ENCODE results near the gene TBC1D22A. TPM values are rescaled to one million over a fixed set of nuclear protein-coding genes. Genes with fewer than 3 reads are reported as not detected.
A peak's percentile ranks its signal among the peaks of the same experiment; 100 is the strongest.

The TBC1D22A gene
- total RNA-seq, 1 donor from 2014 or later: 10.6 TPM

GRCh38 chr22:47042861-47043496, 280.5 kb downstream of the TBC1D22A start:
- Mint-ChIP-seq H3K4me3 (no peak overlapping the region), H3K36me3 (peaks cover 1% of the 10 kb centered on the region), H3K9me3 (peaks cover 2% of the 10 kb centered on the region), H3K4me1 (peaks cover 34% of the 10 kb centered on the region), H3K27ac (peak overlapping the region; percentile 50), H3K27me3 (ENCODE audit: insufficient read depth, low read depth) (peaks cover 9% of the 10 kb centered on the region)
- no peaks in the 10 kb centered on the region for H4K20me1 ChIP-seq (ENCODE audit: low read depth)
- DNase-seq (ENCODE audit: low spot score): no peak
- no peaks in the 10 kb centered on the region for H3K4me1 ChIP-seq
- TF ChIP-seq CTCF (IDR thresholded peaks at IDR 0.05) (no peak), EZH2phosphoT487 (IDR thresholded peaks at IDR 0.05) (no peak), EZH2 (IDR thresholded peaks at IDR 0.05) (no peak)
- H2AFZ ChIP-seq (replicated peaks): no peak overlapping the region
- H3K4me3 ChIP-seq: no peak overlapping the region
- H3K36me3 ChIP-seq: no peaks in the 10 kb centered on the region
- H3K4me2 ChIP-seq: no peak overlapping the region
- no peak overlapping the region for H3K27ac ChIP-seq
- no peaks in the 10 kb centered on the region for H3F3A ChIP-seq (ENCODE audit: low read depth)
- no peaks in the 10 kb centered on the region for H3K9me3 ChIP-seq (ENCODE audit: low read depth)
- no peaks in the 10 kb centered on the region for H3K27me3 ChIP-seq
- no peak overlapping the region for H3K9ac ChIP-seq
- no peaks in the 10 kb centered on the region for H3K79me2 ChIP-seq (ENCODE audit: low read depth)

GRCh38 chr22:47043835-47044721, 281.6 kb downstream of the TBC1D22A start:
- Mint-ChIP-seq H3K27me3 (ENCODE audit: insufficient read depth, low read depth) (peaks cover 7% of the 10 kb centered on the region), H3K4me3 (no peak overlapping the region), H3K9me3 (peaks cover 2% of the 10 kb centered on the region), H3K36me3 (peaks cover 1% of the 10 kb centered on the region), H3K27ac (no peak overlapping the region), H3K4me1 (peaks cover 23% of the 10 kb centered on the region)
- Histone ChIP-seq H2AFZ (replicated peaks) (no peak overlapping the region), H4K20me1 (ENCODE audit: low read depth) (no peaks in the 10 kb centered on the region), H3K36me3 (no peaks in the 10 kb centered on the region), H3K4me2 (no peak overlapping the region), H3K79me2 (ENCODE audit: low read depth) (no peaks in the 10 kb centered on the region), H3K9ac (no peak overlapping the region), H3K9me3 (ENCODE audit: low read depth) (no peaks in the 10 kb centered on the region), H3K27ac (no peak overlapping the region), H3F3A (ENCODE audit: low read depth) (no peaks in the 10 kb centered on the region), H3K4me3 (no peak overlapping the region), H3K4me1 (no peaks in the 10 kb centered on the region), H3K27me3 (no peaks in the 10 kb centered on the region)
- TF ChIP-seq EZH2phosphoT487 (IDR thresholded peaks at IDR 0.05): no peak
- no peak for TF ChIP-seq EZH2 (IDR thresholded peaks at IDR 0.05)
- no peak for TF ChIP-seq CTCF (IDR thresholded peaks at IDR 0.05)
- peak; percentile 42 for DNase-seq (ENCODE audit: low spot score)

- no peak overlapping the region for H3K4me3 ChIP-seq
- Mint-ChIP-seq H3K27me3 (ENCODE audit: insufficient read depth, low read depth) (peaks cover 7% of the 10 kb centered on the region), H3K4me1 (peaks cover 25% of the 10 kb centered on the region), H3K36me3 (no peaks in the 10 kb centered on the region), H3K9me3 (no peaks in the 10 kb centered on the region), H3K4me3 (no peak overlapping the region), H3K27ac (peak overlapping the region; percentile 64)
- no peaks in the 10 kb centered on the region for H4K20me1 ChIP-seq (ENCODE audit: low read depth)
- no peaks in the 10 kb centered on the region for H3K79me2 ChIP-seq (ENCODE audit: low read depth)
- H3K4me2 ChIP-seq: no peak overlapping the region
- peaks cover 1% of the 10 kb centered on the region for H3K4me1 ChIP-seq
- no peak overlapping the region for H2AFZ ChIP-seq (replicated peaks)
- TF ChIP-seq EZH2 (IDR thresholded peaks at IDR 0.05): no peak
- no peak for TF ChIP-seq EZH2phosphoT487 (IDR thresholded peaks at IDR 0.05)
- no peaks in the 10 kb centered on the region for H3F3A ChIP-seq (ENCODE audit: low read depth)
- DNase-seq (ENCODE audit: low spot score): no peak
- H3K9ac ChIP-seq: no peak overlapping the region
- no peaks in the 10 kb centered on the region for H3K36me3 ChIP-seq
- no peaks in the 10 kb centered on the region for H3K27me3 ChIP-seq
- no peaks in the 10 kb centered on the region for H3K9me3 ChIP-seq (ENCODE audit: low read depth)
- no peak overlapping the region for H3K27ac ChIP-seq
Observed at GRCh38 chr22:47044722-47045535, 282.5 kb downstream of the TBC1D22A start.

Data from neural progenitor cell (in vitro differentiated cells).